Activated T-cell treated with anti-CD3 and anti-CD28 coated beads for 1 hour (primary cell): ENCODE measurements around the gene FGD2.
A peak's percentile ranks its signal among the peaks of the same experiment; 100 is the strongest.
"Not testable (repeated sequence)": the region's sequence is repeated elsewhere in the genome, so short reads cannot be mapped to it uniquely, and the experiment has no call there.

Experiments
- DNase-seq: peaks from one replicate; pipeline ENCODE4 v3.0.0-alpha.2; 2020; ENCODE audit warnings: low read depth

The FGD2 gene

GRCh38 chr6:37039958-37040357, 34.5 kb downstream of the FGD2 start:
- DNase-seq = no peak

GRCh38 chr6:37041521-37041920, 36.1 kb downstream of the FGD2 start:
- DNase-seq = no peak

GRCh38 chr6:37042150-37042549, 36.7 kb downstream of the FGD2 start:
- no peak for DNase-seq

- not testable (repeated sequence) for DNase-seq
These were observed 37.6 kb downstream of the FGD2 start for GRCh38 chr6:37043091-37043490.

GRCh38 chr6:37047346-37047688, 41.9 kb downstream of the FGD2 start:
- DNase-seq = no peak

GRCh38 chr6:37047689-37048402, 42.4 kb downstream of the FGD2 start:
- no peak for DNase-seq

GRCh38 chr6:37048403-37048850, 43.0 kb downstream of the FGD2 start:
- no peak for DNase-seq

GRCh38 chr6:37048851-37049757, 43.6 kb downstream of the FGD2 start:
- peak; percentile 55 for DNase-seq

- no peak for DNase-seq
These were observed 44.2 kb downstream of the FGD2 start for GRCh38 chr6:37049758-37050044.

- peak; percentile 22 for DNase-seq
These were observed 44.8 kb downstream of the FGD2 start for GRCh38 chr6:37050045-37050853.

GRCh38 chr6:37050854-37051137, 45.3 kb downstream of the FGD2 start:
- no peak for DNase-seq

- DNase-seq = peak; percentile 84
These were observed 45.9 kb downstream of the FGD2 start for GRCh38 chr6:37051138-37052026.

GRCh38 chr6:37052027-37052628, 46.7 kb downstream of the FGD2 start:
- no peak for DNase-seq

GRCh38 chr6:37053683-37054082, 48.2 kb downstream of the FGD2 start:
- DNase-seq = no peak

- no peak for DNase-seq
These were observed 48.7 kb downstream of the FGD2 start for GRCh38 chr6:37054171-37054570.

GRCh38 chr6:37054580-37054979, 49.1 kb downstream of the FGD2 start:
- DNase-seq = no peak

GRCh38 chr6:37056112-37056403, 50.6 kb downstream of the FGD2 start:
- DNase-seq = no peak

- no peak for DNase-seq
These were observed 51.1 kb downstream of the FGD2 start for GRCh38 chr6:37056439-37057127.

- no peak for DNase-seq
These were observed 51.6 kb downstream of the FGD2 start for GRCh38 chr6:37057128-37057471.

- no peak for DNase-seq
These were observed 52.2 kb downstream of the FGD2 start for GRCh38 chr6:37057678-37058077.

GRCh38 chr6:37058084-37058586, 52.7 kb downstream of the FGD2 start:
- DNase-seq = no peak
